ENCODE results near the gene SSBP4.

The SSBP4 gene

GRCh38 chr19:18467978-18468377 is 48.8 kb downstream of the SSBP4 start (continued):
- TF ChIP-seq INSM2 (tag by site-specific recombination; IDR thresholded peaks at IDR 0.05) (0 out of 2 replicates have a peak, but pooled peaks have one; percentile 51), ZNF530 (tag by site-specific recombination; IDR thresholded peaks at IDR 0.05; ENCODE audit: low read depth) (0 out of 2 replicates have a peak, but pooled peaks have one; percentile 14), ZNF266 (tag by site-specific recombination; IDR thresholded peaks at IDR 0.05; ENCODE audit: low read depth) (no peak), ZNF677 (tag by site-specific recombination; IDR thresholded peaks at IDR 0.05) (no peak), ZXDB (tag by site-specific recombination; IDR thresholded peaks at IDR 0.05) (no peak), ZNF398 (tag by site-specific recombination; IDR thresholded peaks at IDR 0.05) (peak; percentile 15; the same call in 1 of the 2 replicates), OSR2 (tag by site-specific recombination; IDR thresholded peaks at IDR 0.05) (no peak), ZNF776 (tag by site-specific recombination; IDR thresholded peaks at IDR 0.05; ENCODE audit: borderline replicate concordance) (0 out of 2 replicates have a peak, but pooled peaks have one; percentile 69), ZNF155 (tag by site-specific recombination; IDR thresholded peaks at IDR 0.05) (0 out of 2 replicates have a peak, but pooled peaks have one; percentile 40)
- TF ChIP-seq, protein P1, sequence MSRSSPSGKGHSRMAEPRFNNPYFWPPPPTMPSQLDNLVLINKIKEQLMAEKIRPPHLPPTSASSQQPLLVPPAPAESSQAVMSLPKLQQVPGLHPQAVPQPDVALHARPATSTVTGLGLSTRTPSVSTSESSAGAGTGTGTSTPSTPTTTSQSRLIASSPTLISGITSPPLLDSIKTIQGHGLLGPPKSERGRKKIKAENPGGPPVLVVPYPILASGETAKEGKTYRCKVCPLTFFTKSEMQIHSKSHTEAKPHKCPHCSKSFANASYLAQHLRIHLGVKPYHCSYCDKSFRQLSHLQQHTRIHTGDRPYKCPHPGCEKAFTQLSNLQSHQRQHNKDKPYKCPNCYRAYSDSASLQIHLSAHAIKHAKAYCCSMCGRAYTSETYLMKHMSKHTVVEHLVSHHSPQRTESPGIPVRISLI (tag by site-specific recombination; IDR thresholded peaks at IDR 0.05), result no peak
- TF ChIP-seq, protein P2, sequence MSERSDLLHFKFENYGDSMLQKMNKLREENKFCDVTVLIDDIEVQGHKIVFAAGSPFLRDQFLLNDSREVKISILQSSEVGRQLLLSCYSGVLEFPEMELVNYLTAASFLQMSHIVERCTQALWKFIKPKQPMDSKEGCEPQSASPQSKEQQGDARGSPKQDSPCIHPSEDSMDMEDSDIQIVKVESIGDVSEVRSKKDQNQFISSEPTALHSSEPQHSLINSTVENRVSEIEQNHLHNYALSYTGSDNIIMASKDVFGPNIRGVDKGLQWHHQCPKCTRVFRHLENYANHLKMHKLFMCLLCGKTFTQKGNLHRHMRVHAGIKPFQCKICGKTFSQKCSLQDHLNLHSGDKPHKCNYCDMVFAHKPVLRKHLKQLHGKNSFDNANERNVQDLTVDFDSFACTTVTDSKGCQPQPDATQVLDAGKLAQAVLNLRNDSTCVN (tag by site-specific recombination; optimal IDR thresholded peaks at IDR 0.05), result peak; percentile 10

GRCh38 chr19:18468517-18468916 is 49.3 kb downstream of the SSBP4 start:
- ChIA-PET CTCF (interaction anchor here (0.6 to 3.0 kb wide), 9 partner anchors 11 to 395 kb away, joined by 3 to 18 read pairs (median 4); no protein-coding TSS in a partner anchor), POLR2A (no interaction called here)
- TF ChIP-seq ZNF792 (tag by site-specific recombination; IDR thresholded peaks at IDR 0.05) (no peak), GLIS1 (tag by site-specific recombination; IDR thresholded peaks at IDR 0.05) (peak; percentile 21; the same call in 1 of the 2 replicates)
- no peak overlapping the region for H3K4me3 ChIP-seq (ENCODE audit: low read depth, low read length)
- H3K27ac ChIP-seq (ENCODE audit: extremely low read depth, low read depth, low read length), result no peak overlapping the region
- peaks cover 4% of the 10 kb centered on the region; the same call in 1 of the 2 replicates for H3K4me1 ChIP-seq (ENCODE audit: control insufficient read depth, insufficient read depth, low read length)
- no peaks in the 10 kb centered on the region for H3K36me3 ChIP-seq (ENCODE audit: control insufficient read depth in 2 of 2, insufficient read depth in 1 of 2, low read length in 2 of 2)
- no peaks in the 10 kb centered on the region for H3K9me3 ChIP-seq (ENCODE audit: control insufficient read depth, insufficient read depth, low read depth, low read length)

DNA sequence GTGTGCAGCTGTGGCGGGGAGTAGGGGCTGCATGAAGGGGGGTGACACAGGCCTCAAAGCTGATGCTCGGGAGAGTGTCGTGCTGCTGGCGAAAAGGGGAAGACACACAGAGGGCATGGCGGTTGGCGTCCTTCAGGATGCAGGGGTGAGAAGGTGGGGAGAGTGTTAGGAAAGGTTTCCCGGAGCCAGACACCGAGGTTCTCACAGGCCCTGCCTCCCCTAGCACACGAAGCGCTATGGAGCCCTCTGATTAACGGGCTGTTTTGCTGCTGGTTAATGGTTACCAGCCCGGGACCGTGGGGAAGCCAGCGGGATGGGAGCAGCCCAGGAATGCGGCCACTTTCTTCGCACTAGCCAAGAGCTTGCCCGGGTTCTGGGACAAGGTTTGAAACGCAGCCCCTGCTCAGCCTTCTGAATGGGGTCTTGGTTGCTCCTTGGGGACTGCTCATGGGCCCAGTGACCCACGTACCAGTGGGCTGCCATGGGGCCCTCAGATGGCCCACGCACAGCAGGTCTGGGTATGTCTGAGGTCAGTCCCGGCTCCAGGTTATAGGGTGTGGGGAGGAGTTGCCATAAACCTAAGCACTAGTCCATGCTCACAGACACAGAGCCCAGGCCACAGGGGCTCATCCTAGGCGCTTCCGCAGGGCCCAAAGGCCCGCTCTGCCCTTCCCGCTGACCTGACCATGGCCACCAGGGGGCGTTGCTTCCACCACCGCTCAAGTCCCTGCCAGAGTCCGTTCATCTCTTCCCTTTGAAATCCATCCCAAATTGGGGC is 50.1 kb downstream of the SSBP4 start:
- no peak overlapping the region for H3K4me3 ChIP-seq (ENCODE audit: low read depth, low read length)
- peaks cover 4% of the 10 kb centered on the region; the same call in 1 of the 2 replicates for H3K4me1 ChIP-seq (ENCODE audit: control insufficient read depth, insufficient read depth, low read length)
- no peaks in the 10 kb centered on the region for H3K36me3 ChIP-seq (ENCODE audit: control insufficient read depth in 2 of 2, insufficient read depth in 1 of 2, low read length in 2 of 2)
- CTCF ChIA-PET, result interaction anchor here (0.5 to 3.0 kb wide), 36 partner anchors 8 to 518 kb away, joined by 3 to 18 read pairs (median 4); partner anchors contain the start of genes REX1BD and UBA52
- H3K9me3 ChIP-seq (ENCODE audit: control insufficient read depth, insufficient read depth, low read depth, low read length), result no peaks in the 10 kb centered on the region
- no peak overlapping the region for H3K27ac ChIP-seq (ENCODE audit: extremely low read depth, low read depth, low read length)
- POLR2A ChIA-PET, result no interaction called here
- TF ChIP-seq ZNF398 (tag by site-specific recombination; IDR thresholded peaks at IDR 0.05) (no peak), KLF8 (tag by site-specific recombination; IDR thresholded peaks at IDR 0.05) (no peak), ZNF560 (tag by site-specific recombination; IDR thresholded peaks at IDR 0.05; ENCODE audit: borderline replicate concordance) (no peak), ZNF2 (tag by site-specific recombination; IDR thresholded peaks at IDR 0.05) (no peak), PBX3 (CRISPR knock-in tag; IDR thresholded peaks at IDR 0.05) (peak; percentile 48; the same call in 1 of the 2 replicates), ZFHX2 (tag by site-specific recombination; conservative IDR thresholded peaks at IDR 0.05) (no peak), IKZF3 (tag by site-specific recombination; IDR thresholded peaks at IDR 0.05) (peak; percentile 17; the same call in 1 of the 2 replicates)
- TF ChIP-seq, protein P3, sequence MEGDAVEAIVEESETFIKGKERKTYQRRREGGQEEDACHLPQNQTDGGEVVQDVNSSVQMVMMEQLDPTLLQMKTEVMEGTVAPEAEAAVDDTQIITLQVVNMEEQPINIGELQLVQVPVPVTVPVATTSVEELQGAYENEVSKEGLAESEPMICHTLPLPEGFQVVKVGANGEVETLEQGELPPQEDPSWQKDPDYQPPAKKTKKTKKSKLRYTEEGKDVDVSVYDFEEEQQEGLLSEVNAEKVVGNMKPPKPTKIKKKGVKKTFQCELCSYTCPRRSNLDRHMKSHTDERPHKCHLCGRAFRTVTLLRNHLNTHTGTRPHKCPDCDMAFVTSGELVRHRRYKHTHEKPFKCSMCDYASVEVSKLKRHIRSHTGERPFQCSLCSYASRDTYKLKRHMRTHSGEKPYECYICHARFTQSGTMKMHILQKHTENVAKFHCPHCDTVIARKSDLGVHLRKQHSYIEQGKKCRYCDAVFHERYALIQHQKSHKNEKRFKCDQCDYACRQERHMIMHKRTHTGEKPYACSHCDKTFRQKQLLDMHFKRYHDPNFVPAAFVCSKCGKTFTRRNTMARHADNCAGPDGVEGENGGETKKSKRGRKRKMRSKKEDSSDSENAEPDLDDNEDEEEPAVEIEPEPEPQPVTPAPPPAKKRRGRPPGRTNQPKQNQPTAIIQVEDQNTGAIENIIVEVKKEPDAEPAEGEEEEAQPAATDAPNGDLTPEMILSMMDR (tag by site-specific recombination; IDR thresholded peaks at IDR 0.05), result peak; percentile 86
